CD4-positive, CD25-positive, alpha-beta regulatory T cell (primary cell): ENCODE measurements around the gene PKHD1. TPM values are rescaled to one million over a fixed set of nuclear protein-coding genes. Genes with fewer than 3 reads are reported as not detected.

ENCODE experiments used
- ATAC-seq, 2 donors: fragments of 150-1000 bp; cut with Tn5 transposase; one replicate each; pipeline ENCODE4 v1.10.0; 2021; ENCODE audit warnings: low read depth in 2 of 2, moderate number of reproducible peaks in 2 of 2, moderate library complexity in 1 of 2
- DNase-seq, 3 donors: peaks; one replicate each; pipeline versions ENCODE4 v3.0.0 to v3.0.0-alpha.2; 2012 to 2022; ENCODE audit warnings: mixed read lengths in 1 of 3
- H3K27ac ChIP-seq: one replicate; pipeline ENCODE4 v1.7.0; 2013; ENCODE audit warnings: mild to moderate bottlenecking, low read length; ENCODE audit not compliant: insufficient read depth, poor library complexity, severe bottlenecking
- H3K27me3 ChIP-seq: one replicate; pipeline ENCODE4 v1.7.0; 2013; ENCODE audit warnings: low read length; ENCODE audit not compliant: control insufficient read depth, insufficient read depth
- H3K36me3 ChIP-seq: one replicate; pipeline ENCODE4 v1.7.0; 2013; ENCODE audit warnings: mild to moderate bottlenecking, low read length, moderate library complexity; ENCODE audit not compliant: control insufficient read depth, insufficient read depth
- H3K4me1 ChIP-seq: 2 replicates; pipeline ENCODE4 v1.7.0; 2013; ENCODE audit warnings: mild to moderate bottlenecking, low read length; ENCODE audit not compliant: insufficient read depth, control insufficient read depth, poor library complexity, severe bottlenecking
- H3K4me3 ChIP-seq: one replicate; pipeline ENCODE4 v1.7.0; 2013; ENCODE audit warnings: low read depth, mild to moderate bottlenecking, low read length, moderate library complexity
- H3K9me3 ChIP-seq, 2 experiments: 1 replicate in 1 of 2; 2 replicates in 1 of 2; pipeline ENCODE4 v1.7.0; 2013; ENCODE audit warnings: low read length in 2 of 2, mild to moderate bottlenecking in 1 of 2, moderate library complexity in 1 of 2; ENCODE audit not compliant: control insufficient read depth in 2 of 2
- H3K27ac Mint-ChIP-seq, 3 donors: one replicate each; pipeline ENCODE4 v1.8.0; 2020 to 2022; ENCODE audit warnings: mild to moderate bottlenecking in 3 of 3, mixed read lengths in 3 of 3, moderate library complexity in 2 of 3
- H3K27me3 Mint-ChIP-seq: one replicate; pipeline ENCODE4 v1.8.0; 2022; ENCODE audit warnings: mild to moderate bottlenecking, mixed read lengths
- H3K36me3 Mint-ChIP-seq: one replicate; pipeline ENCODE4 v1.8.0; 2020; ENCODE audit warnings: mixed read lengths
- H3K4me1 Mint-ChIP-seq, 4 donors: one replicate each; pipeline ENCODE4 v1.8.0; 2020 to 2022; ENCODE audit warnings: mixed read lengths in 4 of 4, mild to moderate bottlenecking in 1 of 4
- H3K4me3 Mint-ChIP-seq, 4 donors: one replicate each; pipeline ENCODE4 v1.8.0; 2020 to 2022; ENCODE audit warnings: mild to moderate bottlenecking in 4 of 4, mixed read lengths in 4 of 4, moderate library complexity in 3 of 4
- H3K9me3 Mint-ChIP-seq, 7 donors: one replicate each; pipeline ENCODE4 v1.8.0; 2020 to 2022; ENCODE audit warnings: mixed read lengths in 7 of 7, mild to moderate bottlenecking in 3 of 7, moderate library complexity in 2 of 7
- polyA plus RNA-seq, 4 donors: library from polyadenylated mRNA; unstranded; fragments of 300-500 nt; fragmentation: Illumina TruSeq; gene quantifications; one replicate each; pipeline ENCODE4 v1.2.3, GENCODE V29; 2021
- total RNA-seq: library from RNA; stranded (reverse); gene quantifications from one replicate; pipeline ENCODE4 v1.2.3, GENCODE V29; 2022

The PKHD1 gene
- total and polyA plus RNA-seq, 5 donors from 2014 or later, result 0.02 TPM; not detected in 4

DNA sequence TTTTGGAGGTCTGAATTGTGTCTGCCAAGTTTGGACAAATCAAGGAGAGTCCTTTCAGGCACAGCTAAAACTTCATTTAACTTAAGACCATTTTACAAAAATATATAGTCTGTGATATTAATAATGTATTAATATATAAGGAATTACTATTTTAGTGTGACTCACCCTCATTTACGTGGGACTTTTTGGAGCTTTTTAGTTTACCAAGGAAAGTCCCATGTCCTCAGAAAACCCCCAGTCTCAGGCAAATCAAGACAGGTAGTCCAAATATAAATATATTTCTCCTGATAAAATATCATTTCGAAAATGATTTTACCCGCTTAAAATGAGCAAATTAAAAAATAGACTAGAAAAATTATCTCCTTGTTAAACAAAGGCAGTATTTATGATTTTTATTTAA lies 479.0 kb downstream of the PKHD1 start:
- no peak overlapping the region for H3K27ac Mint-ChIP-seq
- Histone ChIP-seq H3K4me1 (no peaks in the 10 kb centered on the region), H3K9me3 (no peaks in the 10 kb centered on the region), H3K36me3 (no peaks in the 10 kb centered on the region), H3K4me3 (no peak overlapping the region), H3K27ac (no peak overlapping the region), H3K27me3 (no peaks in the 10 kb centered on the region)
- no peaks in the 10 kb centered on the region for H3K4me1 Mint-ChIP-seq
- peaks cover 0 to 6% (median 2%) of the 10 kb centered on the region in 7 donors for H3K9me3 Mint-ChIP-seq
- no peak overlapping the region for H3K4me3 Mint-ChIP-seq
- DNase-seq (no peak), ATAC-seq (no peak)
- H3K27me3 Mint-ChIP-seq, result no peaks in the 10 kb centered on the region
- no peaks in the 10 kb centered on the region for H3K36me3 Mint-ChIP-seq

DNA sequence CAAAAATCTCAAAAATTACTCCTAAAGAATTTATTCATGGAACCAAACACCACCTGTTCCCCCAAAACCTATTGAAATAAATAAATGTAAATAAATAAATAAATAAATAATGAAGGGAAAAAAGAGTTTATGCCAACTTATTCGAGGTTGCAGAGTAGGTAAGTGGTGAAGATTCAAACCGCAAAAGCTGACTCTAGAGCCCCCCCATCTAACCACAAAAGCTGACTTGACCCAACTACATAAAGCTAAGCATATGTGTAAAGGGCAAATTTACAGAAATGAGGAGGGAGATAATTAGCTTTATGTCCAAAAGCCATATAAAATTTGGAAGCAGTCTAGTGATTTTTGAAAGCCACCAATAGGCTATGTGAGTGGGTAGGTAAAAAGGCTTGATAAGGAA lies 486.9 kb downstream of the PKHD1 start:
- ATAC-seq (no peak), DNase-seq (no peak)
- no peak overlapping the region for H3K27ac ChIP-seq
- H3K36me3 ChIP-seq, result no peaks in the 10 kb centered on the region
- no peaks in the 10 kb centered on the region for H3K27me3 ChIP-seq
- no peak overlapping the region for H3K4me3 Mint-ChIP-seq
- no peaks in the 10 kb centered on the region for H3K4me1 Mint-ChIP-seq
- no peak overlapping the region for H3K27ac Mint-ChIP-seq
- no peaks in the 10 kb centered on the region for H3K9me3 ChIP-seq
- H3K36me3 Mint-ChIP-seq, result peaks cover 3% of the 10 kb centered on the region
- H3K9me3 Mint-ChIP-seq, result peaks cover 0 to 19% (median 9%) of the 10 kb centered on the region in 7 donors
- no peak overlapping the region for H3K4me3 ChIP-seq
- H3K27me3 Mint-ChIP-seq, result no peaks in the 10 kb centered on the region
- H3K4me1 ChIP-seq, result no peaks in the 10 kb centered on the region

DNA sequence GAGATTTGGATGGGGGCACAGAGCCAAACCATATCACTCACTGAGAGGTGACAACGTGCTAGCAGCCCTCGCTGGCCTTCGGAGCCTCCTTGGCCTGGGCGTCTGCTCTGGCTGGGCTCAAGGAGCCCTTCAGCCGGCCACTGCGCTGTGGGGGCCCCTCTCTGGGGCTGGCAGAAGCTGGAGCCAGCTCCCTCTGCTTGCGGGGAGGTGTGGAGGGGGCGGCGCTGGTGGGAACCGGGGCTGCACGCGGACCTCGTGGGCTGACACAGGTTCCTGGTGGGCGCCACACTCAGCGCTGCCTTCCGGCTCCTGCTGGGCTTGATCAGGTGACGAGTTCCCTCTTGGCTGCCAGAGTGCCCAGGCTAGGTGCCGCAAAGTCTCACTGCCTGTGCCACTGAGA lies 489.2 kb downstream of the PKHD1 start:
- no peaks in the 10 kb centered on the region for H3K4me1 Mint-ChIP-seq
- no peak overlapping the region for H3K4me3 ChIP-seq
- ATAC-seq (no peak), DNase-seq (no peak)
- H3K4me1 ChIP-seq, result no peaks in the 10 kb centered on the region
- peaks cover 3% of the 10 kb centered on the region for H3K36me3 Mint-ChIP-seq
- H3K27me3 ChIP-seq, result no peaks in the 10 kb centered on the region
- no peak overlapping the region for H3K4me3 Mint-ChIP-seq
- H3K27ac ChIP-seq, result no peak overlapping the region
- no peak overlapping the region for H3K27ac Mint-ChIP-seq
- H3K9me3 Mint-ChIP-seq, result peaks cover under 1 to 32% (median 11%) of the 10 kb centered on the region in 7 donors
- H3K27me3 Mint-ChIP-seq, result no peaks in the 10 kb centered on the region
- H3K9me3 ChIP-seq, result no peaks in the 10 kb centered on the region
- no peaks in the 10 kb centered on the region for H3K36me3 ChIP-seq

DNA sequence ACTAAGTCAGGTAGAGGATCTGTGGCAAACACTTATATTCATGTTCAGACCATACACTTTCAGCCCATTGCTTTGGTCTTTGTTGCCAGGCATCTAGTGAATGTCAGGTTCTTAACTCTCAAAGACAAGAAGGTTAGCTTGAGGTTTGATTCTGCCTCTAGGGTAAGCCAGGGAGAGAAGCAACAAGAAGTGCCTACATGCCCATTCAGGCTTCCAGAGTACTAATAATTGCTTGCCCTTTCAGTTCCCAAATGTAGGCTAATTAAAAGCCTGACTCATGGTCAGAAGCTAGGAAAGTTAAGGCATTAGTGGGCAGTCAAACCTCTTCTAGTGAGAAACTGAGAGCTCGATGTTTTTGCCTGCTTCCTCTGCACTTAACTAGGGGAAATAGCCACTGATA lies 492.4 kb downstream of the PKHD1 start:
- Mint-ChIP-seq H3K36me3 (peaks cover 3% of the 10 kb centered on the region), H3K9me3 (peaks cover 1 to 24% (median 8%) of the 10 kb centered on the region in 7 donors), H3K4me1 (no peaks in the 10 kb centered on the region), H3K27ac (no peak overlapping the region), H3K27me3 (no peaks in the 10 kb centered on the region), H3K4me3 (no peak overlapping the region)
- Histone ChIP-seq H3K9me3 (no peaks in the 10 kb centered on the region), H3K4me1 (no peaks in the 10 kb centered on the region), H3K27ac (no peak overlapping the region), H3K27me3 (no peaks in the 10 kb centered on the region), H3K4me3 (no peak overlapping the region), H3K36me3 (no peaks in the 10 kb centered on the region)
- DNase-seq (no peak), ATAC-seq (no peak)

DNA sequence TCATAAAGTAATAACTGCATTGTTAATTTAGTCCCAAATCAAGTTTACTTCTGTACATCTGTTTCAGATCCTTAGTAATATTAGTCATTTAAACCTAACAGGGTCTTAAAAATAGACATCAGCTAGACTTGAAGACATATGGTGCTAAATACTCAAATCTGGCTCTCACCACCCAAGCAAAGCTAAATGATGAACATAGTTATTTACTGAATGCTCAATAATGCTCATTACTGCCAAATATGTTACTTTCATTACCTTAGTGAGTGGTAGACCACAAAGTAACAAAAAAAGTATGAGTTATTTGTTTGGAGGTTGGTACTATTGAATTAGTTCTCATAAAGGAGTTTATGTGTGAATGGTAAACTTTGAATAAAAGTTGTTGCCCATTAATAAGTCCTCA lies 502.1 kb downstream of the PKHD1 start:
- Histone ChIP-seq H3K27ac (no peak overlapping the region), H3K9me3 (no peaks in the 10 kb centered on the region), H3K36me3 (no peaks in the 10 kb centered on the region), H3K4me3 (no peak overlapping the region), H3K4me1 (no peaks in the 10 kb centered on the region), H3K27me3 (no peaks in the 10 kb centered on the region)
- H3K4me3 Mint-ChIP-seq, result no peak overlapping the region
- H3K27ac Mint-ChIP-seq, result no peak overlapping the region
- no peaks in the 10 kb centered on the region for H3K4me1 Mint-ChIP-seq
- no peak for ATAC-seq
- no peak for DNase-seq
- no peaks in the 10 kb centered on the region for H3K36me3 Mint-ChIP-seq
- H3K9me3 Mint-ChIP-seq, result peaks cover 0 to 14% (median 5%) of the 10 kb centered on the region in 7 donors
- H3K27me3 Mint-ChIP-seq, result no peaks in the 10 kb centered on the region

DNA sequence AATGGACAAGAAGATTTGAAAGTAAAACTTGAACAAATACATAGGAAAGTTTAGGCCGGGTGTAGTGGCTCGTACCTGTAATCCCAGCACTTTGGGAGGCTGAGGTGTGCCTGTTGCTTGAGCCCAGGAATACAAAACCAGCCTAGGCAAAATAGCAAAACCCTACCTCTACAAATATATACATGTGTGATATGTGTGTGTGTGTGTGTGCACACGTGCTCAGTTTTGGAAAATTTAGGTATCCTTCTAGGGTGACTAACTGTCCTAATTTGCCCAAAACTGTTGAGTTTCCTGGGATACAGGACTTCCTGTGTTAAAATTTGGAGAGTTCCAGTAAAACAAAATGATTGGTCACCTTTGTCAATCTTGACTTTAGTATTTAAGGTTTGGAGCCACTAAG lies 503.2 kb downstream of the PKHD1 start:
- no peak for DNase-seq
- Mint-ChIP-seq H3K9me3 (peaks cover 0 to 17% (median 5%) of the 10 kb centered on the region in 7 donors), H3K4me1 (no peaks in the 10 kb centered on the region), H3K27me3 (no peaks in the 10 kb centered on the region), H3K4me3 (no peak overlapping the region), H3K27ac (no peak overlapping the region), H3K36me3 (no peaks in the 10 kb centered on the region)
- no peak for ATAC-seq
- Histone ChIP-seq H3K4me3 (no peak overlapping the region), H3K36me3 (no peaks in the 10 kb centered on the region), H3K27me3 (no peaks in the 10 kb centered on the region), H3K9me3 (no peaks in the 10 kb centered on the region), H3K27ac (no peak overlapping the region), H3K4me1 (no peaks in the 10 kb centered on the region)

DNA sequence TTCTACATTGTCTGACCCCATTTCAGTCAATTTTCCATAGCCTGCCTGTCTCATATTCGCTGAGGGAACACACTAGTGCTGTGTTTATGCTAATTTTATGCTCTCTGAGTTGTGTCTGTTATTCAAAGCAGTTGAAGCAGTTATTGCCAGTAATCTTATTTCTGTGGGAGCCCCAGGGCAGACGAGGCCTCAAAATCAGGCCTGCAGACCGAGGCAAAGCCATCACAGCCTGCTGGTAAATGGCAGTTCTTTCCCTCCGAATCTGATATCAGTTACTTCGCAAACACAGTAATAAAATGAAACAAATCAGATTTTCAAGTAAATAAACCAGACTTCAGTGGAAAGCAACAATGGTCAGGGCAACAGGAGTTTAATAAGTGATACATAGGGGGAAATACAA lies 508.4 kb downstream of the PKHD1 start:
- no peak for DNase-seq

DNA sequence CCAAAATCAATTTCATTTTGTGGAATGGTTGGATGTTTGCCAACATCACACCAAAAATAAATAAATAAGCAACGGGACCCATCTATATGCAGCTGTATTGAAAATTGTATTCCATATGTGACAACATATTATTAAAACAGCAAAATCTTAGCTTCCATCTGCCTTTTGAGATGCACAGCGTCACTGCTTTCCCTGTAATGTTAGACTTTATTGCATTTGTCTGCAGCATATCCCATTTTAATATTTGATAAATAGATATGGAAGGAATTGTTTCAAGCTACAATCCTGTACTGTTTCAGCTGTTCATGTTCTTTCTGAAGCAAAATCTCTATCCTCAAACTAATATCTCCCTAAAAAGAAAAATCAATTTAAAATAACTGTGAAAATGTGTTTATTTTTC lies 509.1 kb downstream of the PKHD1 start:
- H3K27ac Mint-ChIP-seq, result no peak overlapping the region
- H3K27ac ChIP-seq, result no peak overlapping the region
- no peaks in the 10 kb centered on the region for H3K36me3 Mint-ChIP-seq
- H3K9me3 ChIP-seq, result no peaks in the 10 kb centered on the region
- H3K27me3 ChIP-seq, result no peaks in the 10 kb centered on the region
- no peak for DNase-seq
- peaks cover 0 to 13% (median 6%) of the 10 kb centered on the region in 7 donors for H3K9me3 Mint-ChIP-seq
- H3K4me3 ChIP-seq, result no peak overlapping the region
- no peaks in the 10 kb centered on the region for H3K4me1 Mint-ChIP-seq
- H3K27me3 Mint-ChIP-seq, result no peaks in the 10 kb centered on the region
- ATAC-seq, result no peak
- H3K4me1 ChIP-seq, result no peaks in the 10 kb centered on the region
- no peak overlapping the region for H3K4me3 Mint-ChIP-seq
- H3K36me3 ChIP-seq, result no peaks in the 10 kb centered on the region

More for the DNA sequence above, 508.4 kb downstream of the PKHD1 start:
- Mint-ChIP-seq H3K36me3 (no peaks in the 10 kb centered on the region), H3K4me3 (no peak overlapping the region), H3K4me1 (no peaks in the 10 kb centered on the region), H3K27me3 (no peaks in the 10 kb centered on the region), H3K27ac (no peak overlapping the region), H3K9me3 (peaks cover 0 to 13% (median 6%) of the 10 kb centered on the region in 7 donors)
- H3K4me1 ChIP-seq, result no peaks in the 10 kb centered on the region
- no peak for ATAC-seq
- no peaks in the 10 kb centered on the region for H3K9me3 ChIP-seq
- H3K27me3 ChIP-seq, result no peaks in the 10 kb centered on the region
- no peak overlapping the region for H3K4me3 ChIP-seq
- no peak overlapping the region for H3K27ac ChIP-seq
- no peaks in the 10 kb centered on the region for H3K36me3 ChIP-seq
